ENCODE measurements around the gene EP400. TPM values are rescaled to one million over a fixed set of nuclear protein-coding genes. Genes with fewer than 3 reads are reported as not detected.

Gene EP400
- polyA plus RNA-seq, 1 donor (not counting 4 experiments of a cell fraction or from before 2014, with no cell fraction given), result 4.1 TPM

DNA sequence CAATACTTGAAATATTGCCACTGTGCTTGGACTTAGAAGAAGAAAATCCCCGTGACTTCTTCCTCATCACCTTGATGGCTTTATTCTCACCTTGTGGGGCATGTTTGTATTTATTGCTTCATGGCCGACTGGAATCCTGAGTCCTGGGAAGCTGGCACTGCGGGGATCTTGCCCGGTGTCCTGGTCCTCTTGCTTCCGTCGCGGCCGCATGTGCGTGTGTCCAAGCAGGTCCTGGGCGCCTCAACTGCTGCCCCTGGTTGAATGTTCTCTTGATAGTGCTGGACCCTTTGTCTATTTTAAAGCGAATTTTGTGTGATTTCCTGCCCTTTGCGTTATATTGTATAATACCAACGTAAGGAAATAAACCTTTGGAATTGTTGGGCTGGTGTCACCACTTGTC lies 27.0 kb upstream of the EP400 start:
- no peaks in the 10 kb centered on the region for H3K79me2 ChIP-seq (ENCODE audit: control insufficient read depth, insufficient read depth, low read length)
- no peaks in the 10 kb centered on the region for H3K9me3 ChIP-seq (ENCODE audit: control insufficient read depth, low read depth, low read length)
- H3K27ac ChIP-seq (ENCODE audit: control insufficient read depth, insufficient read depth, low read length), result no peak overlapping the region
- TF ChIP-seq EZH2 (IDR thresholded peaks at IDR 0.05; ENCODE audit: low read length), result no peak
- TF ChIP-seq, protein P1, sequence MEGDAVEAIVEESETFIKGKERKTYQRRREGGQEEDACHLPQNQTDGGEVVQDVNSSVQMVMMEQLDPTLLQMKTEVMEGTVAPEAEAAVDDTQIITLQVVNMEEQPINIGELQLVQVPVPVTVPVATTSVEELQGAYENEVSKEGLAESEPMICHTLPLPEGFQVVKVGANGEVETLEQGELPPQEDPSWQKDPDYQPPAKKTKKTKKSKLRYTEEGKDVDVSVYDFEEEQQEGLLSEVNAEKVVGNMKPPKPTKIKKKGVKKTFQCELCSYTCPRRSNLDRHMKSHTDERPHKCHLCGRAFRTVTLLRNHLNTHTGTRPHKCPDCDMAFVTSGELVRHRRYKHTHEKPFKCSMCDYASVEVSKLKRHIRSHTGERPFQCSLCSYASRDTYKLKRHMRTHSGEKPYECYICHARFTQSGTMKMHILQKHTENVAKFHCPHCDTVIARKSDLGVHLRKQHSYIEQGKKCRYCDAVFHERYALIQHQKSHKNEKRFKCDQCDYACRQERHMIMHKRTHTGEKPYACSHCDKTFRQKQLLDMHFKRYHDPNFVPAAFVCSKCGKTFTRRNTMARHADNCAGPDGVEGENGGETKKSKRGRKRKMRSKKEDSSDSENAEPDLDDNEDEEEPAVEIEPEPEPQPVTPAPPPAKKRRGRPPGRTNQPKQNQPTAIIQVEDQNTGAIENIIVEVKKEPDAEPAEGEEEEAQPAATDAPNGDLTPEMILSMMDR (optimal IDR thresholded peaks at IDR 0.05 in 1 of 3, IDR thresholded peaks at IDR 0.05 in 1 of 3, conservative IDR thresholded peaks at IDR 0.05 in 1 of 3; ENCODE audit: extremely low read depth in 1 of 3, insufficient read depth in 2 of 3, low read length in 3 of 3), result no peak
- H3K4me1 ChIP-seq (ENCODE audit: control insufficient read depth, extremely low read depth, insufficient read depth, low read length), result no peaks in the 10 kb centered on the region
- no peaks in the 10 kb centered on the region for H4K20me1 ChIP-seq (ENCODE audit: control insufficient read depth, extremely low read depth, insufficient read depth, low read length)
- no peak overlapping the region for H3K4me2 ChIP-seq (ENCODE audit: control insufficient read depth, extremely low read depth, insufficient read depth, low read depth, low read length)
- no peak overlapping the region for H2AFZ ChIP-seq (ENCODE audit: control insufficient read depth, low read length)
- no peak overlapping the region for H3K4me3 ChIP-seq (ENCODE audit: control insufficient read depth in 2 of 3, extremely low read depth in 1 of 3, insufficient read depth in 2 of 3, low read depth in 1 of 3, low read length in 3 of 3)
- DNase-seq (ENCODE audit: low read depth, low spot score), result no peak
- dilution Hi-C loops (cut with MboI; ENCODE audit: extremely low pct_ligation_motif_present, low sequenced_read_pairs), result no loop called here
- FAIRE-seq, result no peak
- peaks cover 0 to 13% of the 10 kb centered on the region in 2 experiments for H3K36me3 ChIP-seq (ENCODE audit: control insufficient read depth in 2 of 2, extremely low read depth in 1 of 2, insufficient read depth in 2 of 2, low read length in 2 of 2)
- H3K9ac ChIP-seq (ENCODE audit: control insufficient read depth, extremely low read depth, insufficient read depth, low read length), result no peak overlapping the region
- H3K9me1 ChIP-seq (ENCODE audit: control insufficient read depth, extremely low read depth, insufficient read depth, low read length), result no peaks in the 10 kb centered on the region
- no peaks in the 10 kb centered on the region for H3K27me3 ChIP-seq (ENCODE audit: control insufficient read depth, extremely low read depth, insufficient read depth, low read length)

GRCh38 chr12:131923260-131923659 lies 26.5 kb upstream of the EP400 start:
- H3K27ac ChIP-seq (ENCODE audit: control insufficient read depth, insufficient read depth, low read length), result no peak overlapping the region
- H3K9ac ChIP-seq (ENCODE audit: control insufficient read depth, extremely low read depth, insufficient read depth, low read length), result no peak overlapping the region
- dilution Hi-C loops (cut with MboI; ENCODE audit: extremely low pct_ligation_motif_present, low sequenced_read_pairs), result no loop called here
- H2AFZ ChIP-seq (ENCODE audit: control insufficient read depth, low read length), result no peak overlapping the region
- H3K27me3 ChIP-seq (ENCODE audit: control insufficient read depth, extremely low read depth, insufficient read depth, low read length), result no peaks in the 10 kb centered on the region
- no peaks in the 10 kb centered on the region for H4K20me1 ChIP-seq (ENCODE audit: control insufficient read depth, extremely low read depth, insufficient read depth, low read length)
- H3K36me3 ChIP-seq (ENCODE audit: control insufficient read depth in 2 of 2, extremely low read depth in 1 of 2, insufficient read depth in 2 of 2, low read length in 2 of 2), result peaks cover 0 to 13% of the 10 kb centered on the region in 2 experiments
- H3K4me1 ChIP-seq (ENCODE audit: control insufficient read depth, extremely low read depth, insufficient read depth, low read length), result no peaks in the 10 kb centered on the region
- H3K9me3 ChIP-seq (ENCODE audit: control insufficient read depth, low read depth, low read length), result no peaks in the 10 kb centered on the region
- TF ChIP-seq, protein P1 (optimal IDR thresholded peaks at IDR 0.05 in 1 of 3, IDR thresholded peaks at IDR 0.05 in 1 of 3, conservative IDR thresholded peaks at IDR 0.05 in 1 of 3; ENCODE audit: extremely low read depth in 1 of 3, insufficient read depth in 2 of 3, low read length in 3 of 3), result no peak
- TF ChIP-seq EZH2 (IDR thresholded peaks at IDR 0.05; ENCODE audit: low read length), result no peak
- no peaks in the 10 kb centered on the region for H3K9me1 ChIP-seq (ENCODE audit: control insufficient read depth, extremely low read depth, insufficient read depth, low read length)
- H3K79me2 ChIP-seq (ENCODE audit: control insufficient read depth, insufficient read depth, low read length), result no peaks in the 10 kb centered on the region
- FAIRE-seq, result no peak
- no peak overlapping the region for H3K4me2 ChIP-seq (ENCODE audit: control insufficient read depth, extremely low read depth, insufficient read depth, low read depth, low read length)
- DNase-seq (ENCODE audit: low read depth, low spot score), result no peak
- H3K4me3 ChIP-seq (ENCODE audit: control insufficient read depth in 2 of 3, extremely low read depth in 1 of 3, insufficient read depth in 2 of 3, low read depth in 1 of 3, low read length in 3 of 3), result no peak overlapping the region
